DND-41 (cell line): ENCODE measurements around the gene ANO1.

Experiments used
- ATAC-seq: fragments of 200-7000 bp; cut with Tn5 transposase; 3 replicates; pipeline ENCODE4 v1.9.1; 2021; ENCODE audit warnings: low read depth; ENCODE audit not compliant: insufficient read depth
- DNase-seq: peaks from one replicate; pipeline ENCODE4 v3.0.0-alpha.2; 2020
- H2AFZ ChIP-seq: 2 replicates; pipeline ENCODE4 v1.6.0; 2012; ENCODE audit warnings: low read depth, low read length
- H3K27ac ChIP-seq: 2 replicates; pipeline ENCODE4 v1.5.1; 2012; ENCODE audit warnings: low read length, inconsistent platforms
- H3K27me3 ChIP-seq: fragments of 200-600 bp; sonication (generic); 2 replicates; pipeline ENCODE4 v1.6.0; 2012; ENCODE audit warnings: low read length, mild to moderate bottlenecking, inconsistent platforms; ENCODE audit not compliant: insufficient read depth, poor library complexity
- H3K36me3 ChIP-seq: 2 replicates; pipeline ENCODE4 v1.5.1; 2012; ENCODE audit warnings: low read length, inconsistent platforms; ENCODE audit not compliant: insufficient read depth
- H3K4me1 ChIP-seq: 2 replicates; pipeline ENCODE4 v1.5.1; 2012; ENCODE audit warnings: mild to moderate bottlenecking, low read length; ENCODE audit not compliant: insufficient read depth
- H3K4me2 ChIP-seq: 2 replicates; pipeline ENCODE4 v1.6.0; 2012; ENCODE audit warnings: mild to moderate bottlenecking, moderate library complexity, low read length, inconsistent platforms; ENCODE audit not compliant: insufficient read depth
- H3K4me3 ChIP-seq, 2 experiments: fragments of 200-600 bp in 1 of 2; shearing (Covaris generic) in 1 of 2; 2 replicates each; pipeline ENCODE4 v1.5.1; 2012 to 2016; ENCODE audit warnings: inconsistent platforms in 2 of 2, low read length in 2 of 2, mild to moderate bottlenecking in 2 of 2, low read depth in 1 of 2, moderate library complexity in 1 of 2
- H3K79me2 ChIP-seq: 2 replicates; pipeline ENCODE4 v1.6.0; 2012; ENCODE audit warnings: low read length, inconsistent platforms; ENCODE audit not compliant: insufficient read depth
- H3K9ac ChIP-seq: 2 replicates; pipeline ENCODE4 v1.6.0; 2012; ENCODE audit warnings: low read depth, mild to moderate bottlenecking, inconsistent platforms, low read length, moderate library complexity
- H3K9me3 ChIP-seq: 2 replicates; pipeline ENCODE4 v1.5.1; 2012; ENCODE audit warnings: low read length, moderate library complexity, mild to moderate bottlenecking, inconsistent platforms; ENCODE audit not compliant: insufficient read depth, severe bottlenecking
- H4K20me1 ChIP-seq: 2 replicates; pipeline ENCODE4 v1.6.0; 2012; ENCODE audit warnings: low read length; ENCODE audit not compliant: insufficient read depth
- EZH2 ChIP-seq: IDR thresholded peaks from 3 replicates; pipeline ENCODE4 v1.6.1; 2012; ENCODE audit warnings: borderline replicate concordance, low read depth, mild to moderate bottlenecking, moderate library complexity, low read length, inconsistent platforms; ENCODE audit not compliant: severe bottlenecking
- TF ChIP-seq, protein P1 (sequence below): IDR thresholded peaks from 2 replicates; pipeline ENCODE4 v1.5.1; 2012; ENCODE audit warnings: borderline replicate concordance, low read length, moderate library complexity, mild to moderate bottlenecking; ENCODE audit not compliant: poor library complexity, severe bottlenecking; ENCODE audit errors: extremely low read depth

The ANO1 gene

DNA sequence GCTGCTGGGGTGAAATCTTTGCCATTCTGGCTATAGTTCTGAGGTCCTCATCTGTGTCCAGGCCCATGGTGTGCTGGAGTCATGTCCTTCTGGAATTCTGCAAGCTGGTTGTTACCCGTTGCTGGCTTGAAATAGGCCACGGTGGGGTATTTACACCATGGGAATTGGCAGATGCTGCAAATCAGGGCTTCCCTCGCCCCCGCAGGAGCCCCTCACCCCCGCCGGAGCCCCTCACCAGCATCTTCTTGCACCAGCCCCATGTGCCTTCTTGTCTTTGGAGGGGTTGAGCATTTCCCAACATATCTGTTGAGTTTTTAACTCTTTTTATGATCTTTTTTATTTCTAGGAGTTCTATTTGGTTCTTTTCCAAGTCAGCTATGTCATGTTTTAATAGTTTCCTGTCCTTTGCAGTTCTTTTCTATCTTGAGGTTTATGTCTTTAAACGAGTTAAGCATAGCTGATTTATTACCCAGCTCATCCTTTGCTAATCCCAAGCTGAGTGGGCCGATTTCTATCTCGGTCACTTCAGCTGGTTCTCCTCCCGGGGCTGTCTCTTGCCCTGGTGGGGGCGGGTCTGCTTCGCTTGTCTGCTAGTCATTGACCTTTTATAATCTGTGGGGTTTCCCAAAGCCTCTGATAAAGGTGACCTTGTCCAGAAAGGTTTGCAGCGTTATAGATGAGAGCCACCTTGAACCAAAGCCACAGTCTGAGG lies 17.6 kb downstream of the ANO1 start:
- TF ChIP-seq EZH2, result no peak
- TF ChIP-seq, protein P1, sequence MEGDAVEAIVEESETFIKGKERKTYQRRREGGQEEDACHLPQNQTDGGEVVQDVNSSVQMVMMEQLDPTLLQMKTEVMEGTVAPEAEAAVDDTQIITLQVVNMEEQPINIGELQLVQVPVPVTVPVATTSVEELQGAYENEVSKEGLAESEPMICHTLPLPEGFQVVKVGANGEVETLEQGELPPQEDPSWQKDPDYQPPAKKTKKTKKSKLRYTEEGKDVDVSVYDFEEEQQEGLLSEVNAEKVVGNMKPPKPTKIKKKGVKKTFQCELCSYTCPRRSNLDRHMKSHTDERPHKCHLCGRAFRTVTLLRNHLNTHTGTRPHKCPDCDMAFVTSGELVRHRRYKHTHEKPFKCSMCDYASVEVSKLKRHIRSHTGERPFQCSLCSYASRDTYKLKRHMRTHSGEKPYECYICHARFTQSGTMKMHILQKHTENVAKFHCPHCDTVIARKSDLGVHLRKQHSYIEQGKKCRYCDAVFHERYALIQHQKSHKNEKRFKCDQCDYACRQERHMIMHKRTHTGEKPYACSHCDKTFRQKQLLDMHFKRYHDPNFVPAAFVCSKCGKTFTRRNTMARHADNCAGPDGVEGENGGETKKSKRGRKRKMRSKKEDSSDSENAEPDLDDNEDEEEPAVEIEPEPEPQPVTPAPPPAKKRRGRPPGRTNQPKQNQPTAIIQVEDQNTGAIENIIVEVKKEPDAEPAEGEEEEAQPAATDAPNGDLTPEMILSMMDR, result no peak
- ATAC-seq (no peak), DNase-seq (no peak)
- Histone ChIP-seq H3K27ac (no peak overlapping the region), H2AFZ (no peak overlapping the region), H4K20me1 (no peaks in the 10 kb centered on the region), H3K9ac (no peak overlapping the region), H3K79me2 (no peaks in the 10 kb centered on the region), H3K36me3 (no peaks in the 10 kb centered on the region), H3K4me3 (no peak overlapping the region), H3K27me3 (no peaks in the 10 kb centered on the region), H3K9me3 (no peaks in the 10 kb centered on the region), H3K4me2 (no peak overlapping the region), H3K4me1 (no peaks in the 10 kb centered on the region)

DNA sequence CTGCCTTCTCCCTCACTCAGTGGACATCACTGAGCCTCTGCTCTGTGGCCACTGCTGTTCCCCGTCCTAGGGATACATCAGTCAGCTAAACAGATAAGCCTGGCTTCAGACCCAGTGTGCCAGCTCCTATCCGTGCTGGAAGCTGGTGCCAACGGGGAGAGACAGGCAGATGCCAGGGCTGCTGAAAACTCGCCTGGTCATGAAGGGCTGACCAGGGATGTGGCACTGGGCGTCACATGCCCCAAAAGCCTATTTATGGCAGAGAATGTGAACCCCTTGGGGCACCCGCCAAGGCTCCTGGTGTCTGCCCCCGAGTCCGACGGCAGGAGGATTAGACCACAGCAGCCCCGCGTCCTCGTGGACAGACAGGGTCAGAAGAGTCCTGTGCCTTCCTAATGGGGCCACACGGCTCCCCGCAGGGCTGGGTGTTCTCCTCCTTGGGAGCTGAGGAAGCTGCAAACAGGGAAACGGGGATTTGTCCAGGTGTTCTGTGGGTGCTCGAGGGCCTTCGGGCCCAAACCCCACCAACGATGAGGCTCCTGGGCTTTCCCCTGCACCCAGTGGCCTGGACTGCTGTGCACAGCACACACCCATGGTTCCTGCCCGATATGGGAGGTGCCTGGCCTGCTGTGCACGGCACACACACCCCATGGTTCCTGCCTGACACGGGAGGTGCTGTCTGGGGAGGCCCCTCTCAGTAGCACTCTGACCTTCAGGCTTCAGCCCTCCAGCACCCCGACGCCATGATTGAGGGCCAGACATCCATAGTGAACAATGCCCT lies 19.9 kb downstream of the ANO1 start:
- Histone ChIP-seq H3K4me2 (no peak overlapping the region), H3K4me3 (no peak overlapping the region), H3K27me3 (no peaks in the 10 kb centered on the region), H3K36me3 (no peaks in the 10 kb centered on the region), H3K4me1 (no peaks in the 10 kb centered on the region), H3K9me3 (no peaks in the 10 kb centered on the region), H2AFZ (no peak overlapping the region), H4K20me1 (no peaks in the 10 kb centered on the region; the same call in 1 of the 2 replicates), H3K79me2 (no peaks in the 10 kb centered on the region), H3K9ac (no peak overlapping the region), H3K27ac (no peak overlapping the region)
- DNase-seq (no peak), ATAC-seq (no peak)
- TF ChIP-seq, protein P1, result no peak
- TF ChIP-seq EZH2, result no peak

DNA sequence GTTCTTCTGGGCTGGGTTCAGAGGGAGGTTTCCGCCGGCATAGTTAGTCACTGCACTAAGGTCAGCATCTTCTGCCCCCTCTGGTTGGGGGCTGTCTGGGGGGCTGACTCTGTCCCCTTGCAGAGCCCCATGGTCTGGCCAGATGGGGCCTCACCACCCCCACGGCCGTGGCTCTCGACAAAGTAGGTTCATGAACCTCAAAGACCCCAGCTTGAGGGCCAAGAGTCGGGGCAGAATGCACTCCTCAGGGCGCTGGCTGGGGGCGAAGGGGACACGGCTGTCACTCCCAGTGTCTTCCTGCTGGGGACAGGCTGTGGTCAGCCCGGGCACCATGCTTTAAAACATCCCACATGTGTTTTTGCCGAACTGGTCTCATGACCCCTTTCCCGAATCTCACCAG lies 20.8 kb downstream of the ANO1 start:
- no peak overlapping the region for H2AFZ ChIP-seq
- H4K20me1 ChIP-seq, result no peaks in the 10 kb centered on the region; the same call in 1 of the 2 replicates
- no peak for ATAC-seq
- no peak overlapping the region for H3K4me2 ChIP-seq
- DNase-seq, result no peak
- TF ChIP-seq, protein P1, result no peak
- TF ChIP-seq EZH2, result no peak
- no peaks in the 10 kb centered on the region for H3K4me1 ChIP-seq
- H3K9me3 ChIP-seq, result no peaks in the 10 kb centered on the region
- H3K9ac ChIP-seq, result no peak overlapping the region
- H3K36me3 ChIP-seq, result no peaks in the 10 kb centered on the region
- no peak overlapping the region for H3K27ac ChIP-seq
- H3K4me3 ChIP-seq, result no peak overlapping the region
- no peaks in the 10 kb centered on the region for H3K27me3 ChIP-seq
- H3K79me2 ChIP-seq, result no peaks in the 10 kb centered on the region
